HUDEP-2 (cell line): Measurements from ENCODE around the gene FREM1.

ENCODE experiments used
- DNase-seq, 76 experiments: peaks; one replicate each; lab custom pipeline; 2025; ENCODE audit not compliant: unreplicated experiment in 76 of 76; lab: John Stamatoyannopoulos, UW

The FREM1 gene

DNA sequence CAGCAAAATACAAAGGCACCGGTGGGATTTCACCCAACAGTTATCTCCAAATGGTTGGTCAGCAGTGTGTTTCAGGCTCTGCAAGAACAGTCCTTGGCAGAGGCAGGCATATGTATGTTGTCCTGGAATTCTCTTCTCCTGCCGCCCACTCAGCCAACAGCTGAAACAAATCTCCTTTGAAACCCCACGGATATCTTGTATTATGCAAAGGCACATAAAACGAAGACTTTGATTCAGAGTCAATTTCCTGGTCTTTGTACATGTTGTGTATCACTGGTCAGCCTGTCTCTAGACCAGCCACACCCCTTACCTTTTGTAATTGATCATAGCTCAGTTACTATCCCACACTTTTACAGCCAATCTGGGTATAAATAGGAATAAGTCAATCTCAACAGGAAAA lies 29.2 kb downstream of the FREM1 start:
- no peak for DNase-seq

DNA sequence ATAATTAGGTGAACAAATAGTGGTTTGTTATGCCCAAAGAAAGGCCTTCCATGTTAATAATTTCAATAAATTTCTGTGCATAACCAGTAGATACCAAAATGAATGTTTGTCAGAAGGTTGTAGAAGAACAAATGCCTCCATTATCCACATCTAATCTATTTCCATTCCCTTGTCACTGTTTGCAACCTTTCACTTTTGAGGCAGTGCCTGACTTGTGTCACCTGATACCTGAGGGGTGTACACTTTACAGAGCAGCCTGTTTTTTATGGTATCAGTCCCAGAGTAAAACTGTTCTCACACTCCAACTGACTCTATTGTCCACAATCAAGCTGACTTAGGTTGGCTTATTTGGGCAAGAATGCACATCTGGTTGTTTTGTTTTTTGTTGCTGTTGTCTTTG lies 40.1 kb downstream of the FREM1 start:
- no peak for DNase-seq

DNA sequence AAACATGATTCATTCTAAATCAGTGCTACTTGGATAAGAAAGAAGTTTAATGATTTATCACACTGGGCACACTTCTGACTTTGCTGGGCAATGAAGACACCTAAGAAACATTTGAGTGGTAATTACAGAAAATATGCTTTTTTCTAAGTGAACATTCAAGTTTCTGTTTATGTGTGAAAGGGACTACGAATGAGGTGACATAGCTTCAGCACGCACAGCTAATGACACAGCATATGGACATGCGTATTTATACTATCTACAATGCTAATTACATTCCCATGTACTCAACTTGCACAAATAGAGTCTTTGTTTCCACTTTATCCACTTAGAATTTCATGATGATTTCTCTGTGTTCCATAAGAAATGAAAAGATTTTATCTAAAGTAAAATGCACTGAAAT lies 40.6 kb downstream of the FREM1 start:
- no peak for DNase-seq

DNA sequence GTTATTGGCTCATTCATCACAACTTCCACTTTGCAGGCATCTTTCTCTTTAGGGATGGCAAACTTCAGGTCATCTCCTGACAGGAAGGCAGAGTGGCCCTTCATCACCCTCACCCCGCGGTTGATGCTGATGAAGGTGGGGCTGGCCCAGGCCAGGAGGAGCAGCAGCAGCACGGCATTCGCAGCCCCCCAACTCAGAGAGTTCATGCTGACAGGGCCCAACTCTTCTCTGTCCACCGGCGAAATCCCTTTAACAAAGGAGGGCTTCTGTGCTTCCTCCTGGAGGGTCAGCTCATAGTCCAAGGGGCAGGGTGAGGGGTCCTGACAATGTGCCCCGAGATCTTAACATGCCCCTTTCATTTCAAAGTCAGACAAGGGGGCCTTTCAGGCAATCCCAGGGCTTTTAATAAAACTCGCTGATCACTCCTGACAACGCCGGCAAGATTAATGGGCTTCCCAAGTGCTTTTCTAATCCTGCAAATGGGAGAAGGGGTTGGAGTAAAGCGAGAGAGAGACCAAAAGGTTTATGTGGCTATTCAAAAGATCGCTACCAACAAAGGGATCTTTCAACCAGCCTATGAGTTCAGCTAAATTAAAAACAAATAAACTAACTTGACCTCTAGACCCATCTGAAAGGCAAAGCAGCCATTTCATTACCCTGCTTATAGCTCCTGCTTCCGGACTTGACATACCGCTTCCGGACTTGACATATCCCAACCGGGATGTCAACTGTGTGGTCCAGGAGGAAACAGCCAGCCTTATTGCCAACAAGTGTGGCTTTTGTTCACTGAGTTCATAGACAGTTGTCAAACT lies 41.2 kb downstream of the FREM1 start:
- no peak for DNase-seq

DNA sequence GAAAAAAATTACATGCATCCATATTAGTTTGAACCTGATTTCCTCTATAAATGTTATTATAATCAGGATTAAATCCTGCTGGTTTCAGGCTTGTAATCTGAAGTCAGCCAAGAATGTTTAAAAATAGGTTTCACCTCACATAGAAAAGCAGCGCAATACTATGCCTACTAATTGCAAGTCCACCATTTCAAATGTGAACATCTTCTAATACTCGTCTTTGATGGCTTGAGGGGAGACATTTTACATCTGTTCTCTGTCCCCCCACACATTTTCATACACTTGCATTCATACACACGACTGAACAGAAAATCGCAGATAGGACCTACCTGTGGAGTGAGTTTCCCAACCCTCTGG lies 41.8 kb downstream of the FREM1 start:
- DNase-seq: no peak

DNA sequence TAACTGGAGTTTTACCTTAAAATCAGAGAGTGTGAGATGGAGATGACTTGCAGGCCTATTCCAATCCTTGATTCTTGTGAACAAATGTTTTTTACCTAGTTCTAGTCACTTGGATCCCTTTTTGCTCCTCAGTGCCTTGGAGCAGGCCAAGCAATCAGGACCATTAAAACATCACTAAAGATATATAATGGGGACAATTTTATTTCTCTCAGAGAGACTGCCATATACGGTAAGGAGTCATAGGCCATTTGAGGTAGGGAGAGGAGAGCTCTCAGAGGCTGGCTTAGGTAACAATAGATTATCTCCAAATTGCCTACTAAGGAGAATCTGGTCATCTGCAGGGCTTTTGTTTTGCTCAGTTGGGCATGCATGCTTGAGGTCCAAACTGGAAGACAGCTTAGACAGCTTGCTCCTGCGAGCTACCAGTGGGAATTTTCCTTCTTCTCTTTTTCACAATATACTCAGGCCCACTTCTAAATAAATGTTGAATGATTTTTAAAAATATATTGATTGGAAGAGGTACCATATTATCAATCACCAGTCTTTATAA lies 44.0 kb downstream of the FREM1 start:
- no peak for DNase-seq

DNA sequence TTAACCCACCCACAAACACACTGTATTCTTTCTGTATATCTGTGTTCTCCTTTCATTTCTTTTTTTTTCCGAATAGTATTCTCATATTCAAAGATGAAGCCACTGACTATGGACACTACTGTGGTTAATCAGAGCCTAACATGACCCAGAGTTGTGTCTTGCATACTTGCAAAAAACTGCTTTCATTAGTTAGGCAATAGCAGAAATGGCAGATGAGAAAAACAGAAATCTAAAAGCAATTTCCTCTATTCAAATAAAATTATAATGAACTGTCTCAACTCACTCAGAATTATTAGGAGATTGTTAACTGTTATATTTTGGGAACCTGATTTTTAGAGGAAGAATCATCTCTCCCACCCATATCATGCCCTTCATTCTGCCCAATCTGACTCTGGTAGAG lies 45.9 kb downstream of the FREM1 start:
- DNase-seq: no peak

DNA sequence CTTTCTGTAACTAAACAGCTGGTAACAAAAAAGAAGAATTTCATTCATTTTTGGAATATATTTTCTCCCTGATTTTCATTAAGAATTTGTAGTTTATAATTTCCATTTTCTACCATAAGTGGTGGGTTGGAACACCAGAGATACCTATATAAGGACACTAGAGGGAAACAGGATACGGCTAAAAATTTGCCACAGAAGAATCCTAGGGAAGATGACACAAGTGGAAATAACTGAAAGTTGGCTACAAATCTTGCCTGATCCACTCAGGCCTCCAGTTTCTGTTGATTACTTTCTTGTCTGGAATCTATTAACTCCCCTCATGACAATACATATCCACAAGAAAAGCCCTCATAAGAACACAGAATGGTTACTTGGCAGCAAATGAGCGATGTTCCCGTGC lies 46.8 kb downstream of the FREM1 start:
- no peak for DNase-seq

DNA sequence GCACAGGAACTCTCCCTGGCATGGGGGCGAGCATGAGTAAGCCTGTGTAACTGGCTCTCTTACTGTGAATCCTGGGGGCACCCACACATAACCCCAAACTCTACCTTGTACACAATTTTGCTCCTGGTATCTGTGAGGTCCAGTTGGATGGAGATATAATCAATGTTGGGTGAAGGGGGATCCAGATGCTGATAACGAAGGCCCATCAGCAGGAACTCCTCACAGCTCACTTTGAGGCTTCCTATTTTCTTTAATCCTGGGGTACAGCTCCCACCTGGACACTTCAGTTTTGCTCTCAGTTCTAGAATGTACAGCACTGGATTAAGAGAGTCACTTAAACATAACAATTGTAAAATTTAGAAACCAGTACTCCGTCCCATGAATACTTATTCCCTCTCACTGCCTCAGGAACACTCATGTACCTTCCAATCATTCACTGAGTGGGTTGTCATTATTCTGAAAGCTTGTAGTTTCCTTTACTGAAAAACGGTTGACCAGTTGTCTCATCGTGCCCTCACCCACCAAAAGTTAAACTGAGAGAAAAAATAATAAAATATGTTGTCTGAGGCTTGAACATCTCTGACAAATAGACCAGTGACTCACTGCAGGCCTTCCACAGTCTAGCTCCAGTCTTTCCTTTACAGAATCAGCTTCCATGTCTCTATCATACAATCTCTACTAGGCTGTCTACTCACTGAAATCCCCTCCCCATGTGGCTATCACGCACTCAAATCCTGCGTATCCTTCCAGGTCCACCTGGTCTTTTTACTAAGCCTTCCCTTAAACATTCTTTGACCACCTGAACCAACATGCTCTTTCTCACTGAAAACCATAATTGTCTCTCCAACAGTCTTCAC lies 52.6 kb downstream of the FREM1 start:
- DNase-seq: no peak

DNA sequence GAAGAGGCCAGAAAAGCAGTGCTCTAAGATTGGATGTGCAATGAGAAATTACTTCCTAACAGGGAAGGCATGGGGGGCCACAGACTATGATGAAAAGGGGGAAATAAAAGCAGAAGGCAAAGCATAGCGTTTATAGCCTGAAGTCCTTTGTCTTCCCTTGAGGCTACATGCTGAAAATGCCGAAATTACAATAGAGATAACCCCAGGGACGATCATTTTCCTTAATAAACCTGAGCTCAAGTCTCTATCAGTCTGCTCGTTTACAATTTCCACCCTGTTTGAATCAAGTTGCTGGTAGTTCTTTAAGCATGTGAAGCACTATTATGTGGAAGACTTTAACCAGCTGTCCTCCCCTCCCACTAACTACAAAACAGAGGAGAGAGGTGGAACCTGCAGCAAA lies 60.4 kb downstream of the FREM1 start:
- DNase-seq: no peak

DNA sequence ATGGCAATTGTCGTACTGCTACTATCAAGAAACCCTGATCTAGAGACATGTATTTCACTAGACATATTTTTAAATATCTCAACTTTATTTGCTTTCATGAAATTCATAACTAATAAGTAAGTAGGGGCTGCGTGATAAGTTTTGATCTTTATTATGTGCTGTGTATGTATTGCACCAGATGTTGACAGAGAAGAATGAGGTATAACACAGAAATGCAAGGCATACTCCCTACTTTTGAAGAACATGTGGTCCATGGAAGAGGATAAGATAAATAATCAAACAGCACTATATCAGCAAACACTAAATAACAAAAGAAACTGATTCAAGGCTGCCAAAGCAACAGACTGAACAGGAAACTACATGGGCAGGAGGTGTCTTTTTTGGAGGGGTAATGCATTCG lies 60.9 kb downstream of the FREM1 start:
- DNase-seq: no peak

DNA sequence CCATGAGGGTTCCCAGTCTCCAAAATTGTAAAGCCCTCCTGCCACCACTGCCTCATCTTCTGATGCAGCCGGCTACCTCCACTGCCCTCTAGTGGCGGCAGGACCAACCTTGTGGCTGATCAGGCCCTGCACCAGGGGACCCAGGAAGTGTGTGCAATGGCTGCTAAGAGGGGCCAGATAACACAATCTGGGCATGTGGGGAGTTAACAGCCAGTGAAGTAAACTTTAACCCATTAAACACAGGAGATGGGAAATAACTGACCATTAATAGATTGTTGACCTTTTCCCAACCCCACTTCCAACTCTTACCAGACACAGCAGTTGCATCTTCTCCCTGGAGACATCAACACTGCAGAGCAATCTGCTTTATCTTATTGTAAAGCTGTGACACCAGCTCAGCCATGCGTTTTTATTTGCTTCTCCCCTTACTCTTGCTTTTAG lies 63.3 kb downstream of the FREM1 start:
- peak in 63 of 76 experiments; percentile 2 to 77 (median 37) for DNase-seq

DNA sequence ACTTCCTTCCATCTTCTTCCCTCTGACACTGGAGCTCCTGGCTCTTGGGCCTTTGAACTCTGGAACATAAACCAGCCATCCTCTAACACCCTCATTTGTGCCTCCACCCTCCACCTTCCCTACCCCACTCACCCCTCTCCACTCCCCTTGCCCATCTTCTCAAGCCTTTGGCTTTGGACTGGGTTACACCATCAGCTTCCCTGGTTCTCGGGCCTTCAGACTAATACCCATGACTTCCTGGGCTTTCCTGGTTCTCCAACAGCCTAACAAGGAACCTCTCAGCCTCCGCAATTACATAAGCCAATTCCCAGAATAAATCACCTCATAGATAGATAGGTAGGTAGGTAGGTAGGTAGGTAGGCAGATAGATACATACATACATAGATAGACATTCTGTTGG lies 67.1 kb downstream of the FREM1 start:
- DNase-seq: no peak

DNA sequence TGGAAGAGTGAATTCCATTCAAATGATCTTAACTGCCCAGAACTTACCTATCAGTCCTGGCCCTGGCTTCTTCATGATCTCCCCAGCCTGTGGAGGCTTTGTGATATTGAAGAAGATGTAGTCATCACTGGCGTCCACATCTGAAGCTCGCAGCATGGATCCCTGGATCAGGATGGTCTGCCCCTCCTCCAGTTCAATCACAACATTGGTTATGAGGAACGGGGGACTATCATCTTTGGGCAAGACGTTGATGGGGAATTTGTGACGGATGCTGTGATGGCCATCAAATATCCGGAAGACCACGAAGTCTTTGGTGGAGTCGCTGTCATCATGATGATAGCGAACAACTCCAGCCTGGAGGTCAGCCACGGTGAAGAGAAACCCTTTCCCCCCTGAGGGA lies 68.0 kb downstream of the FREM1 start:
- no peak for DNase-seq

DNA sequence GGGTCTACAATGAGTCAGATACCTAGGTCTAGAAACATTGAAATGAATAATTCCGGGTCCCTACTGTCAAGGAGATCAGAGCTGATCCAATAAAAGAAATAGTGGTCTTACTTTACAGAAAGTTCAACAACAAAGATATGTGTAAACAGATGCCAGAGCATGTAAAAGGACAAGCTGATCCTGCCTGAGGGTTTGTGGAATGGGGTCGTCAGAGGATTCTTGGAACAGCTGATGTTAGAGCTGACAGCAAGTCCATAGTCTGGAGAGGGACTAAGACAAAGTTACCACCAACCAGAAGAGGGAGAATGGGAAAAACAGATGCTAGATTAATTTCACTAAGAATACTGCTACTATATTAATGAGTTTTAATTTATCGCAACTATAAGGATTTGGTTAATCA lies 71.5 kb downstream of the FREM1 start:
- no peak for DNase-seq

DNA sequence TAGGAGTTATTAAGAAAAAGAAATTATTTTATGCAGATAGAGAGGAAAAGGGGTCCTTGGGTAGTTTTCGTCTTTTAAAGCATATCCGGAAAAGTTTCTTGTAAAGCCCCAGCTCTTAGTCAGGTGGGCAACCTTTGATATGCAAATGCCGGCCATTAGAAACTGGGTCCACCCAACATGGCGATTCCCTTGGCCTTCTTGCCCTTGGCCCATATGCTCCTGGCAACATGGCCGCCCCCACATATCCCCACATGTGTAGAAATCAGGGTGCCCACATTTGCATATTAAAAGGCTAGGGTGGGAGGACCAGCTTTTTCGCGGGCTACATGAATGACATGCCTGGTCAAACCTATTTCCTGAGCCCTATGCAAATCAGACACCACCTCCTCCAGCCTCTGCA lies 73.3 kb downstream of the FREM1 start:
- DNase-seq: no peak

DNA sequence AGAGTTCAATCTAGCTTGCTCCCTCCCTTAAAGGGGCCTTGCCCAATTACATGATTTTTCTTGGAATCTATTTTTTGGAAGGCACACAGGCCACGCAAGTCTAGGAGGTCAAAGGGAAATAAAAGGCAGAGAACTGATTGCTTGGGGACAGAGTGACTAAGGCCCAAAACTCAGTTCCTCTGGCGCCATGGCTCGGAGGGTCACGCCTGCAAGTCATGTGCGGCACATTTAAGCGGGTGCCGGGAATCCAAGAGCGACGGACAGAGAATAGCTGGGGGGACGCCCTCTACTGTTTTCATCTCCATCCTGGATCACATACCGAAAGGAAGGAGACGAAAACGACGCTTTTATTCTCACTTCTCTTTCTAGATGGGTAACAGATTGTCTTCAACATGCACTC lies 78.6 kb downstream of the FREM1 start:
- no peak for DNase-seq

DNA sequence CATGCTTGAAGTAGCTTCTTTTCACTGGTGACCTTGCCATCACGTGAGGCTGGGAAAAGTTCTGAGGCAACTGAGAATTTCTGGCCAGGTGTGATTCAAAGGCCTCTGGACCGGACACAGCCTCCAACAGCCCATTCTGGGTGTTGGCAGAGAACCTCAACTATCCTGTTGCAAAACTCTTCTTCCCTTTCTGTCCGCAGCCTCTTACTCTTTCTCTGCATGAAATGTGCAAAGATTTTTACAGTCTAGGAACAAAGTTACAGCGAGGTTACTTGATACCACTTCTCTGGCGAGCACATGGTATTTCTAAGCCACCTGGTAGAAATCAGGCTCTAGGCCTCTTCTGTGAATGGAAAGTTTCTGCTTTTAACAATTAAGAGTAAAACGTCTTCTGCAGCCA lies 79.2 kb downstream of the FREM1 start:
- no peak for DNase-seq

DNA sequence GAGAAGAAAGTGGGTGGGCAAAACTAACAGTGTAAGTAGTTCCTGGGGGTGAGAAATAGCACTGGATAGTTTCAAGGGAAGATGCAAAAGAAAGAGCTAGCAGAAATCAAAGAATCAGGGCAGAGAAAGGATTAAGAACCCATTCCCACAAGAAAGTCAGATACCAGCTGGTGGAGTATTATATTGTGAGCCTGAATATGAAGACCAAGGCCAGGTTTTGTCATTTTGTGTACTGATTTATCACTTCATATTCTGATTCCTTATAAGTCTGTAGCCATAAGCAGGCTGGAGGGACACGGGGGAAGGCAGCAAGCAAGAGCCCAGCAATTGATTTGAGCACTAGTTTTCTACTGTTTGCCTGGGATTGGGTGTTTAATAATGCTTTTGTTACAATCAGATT lies 80.2 kb downstream of the FREM1 start:
- no peak for DNase-seq

DNA sequence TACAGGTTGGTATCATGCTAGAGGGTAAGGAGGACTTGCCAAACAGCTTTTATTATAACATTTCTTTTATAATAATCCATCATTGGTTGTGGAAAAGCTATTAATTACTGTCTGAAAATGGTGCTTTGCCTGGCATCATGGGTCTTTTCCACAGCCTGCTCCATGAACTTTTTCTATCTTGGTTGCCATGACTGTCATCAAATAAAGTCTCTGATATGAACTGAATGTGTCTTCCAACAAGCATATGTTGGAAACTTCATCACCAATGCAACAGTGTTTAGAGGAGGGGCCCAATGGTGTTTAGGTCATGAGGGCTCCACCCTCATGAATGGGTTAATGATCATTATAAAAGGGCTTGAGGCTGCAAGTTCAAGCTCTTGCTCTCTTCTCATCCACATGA lies 81.0 kb downstream of the FREM1 start:
- DNase-seq: no peak

DNA sequence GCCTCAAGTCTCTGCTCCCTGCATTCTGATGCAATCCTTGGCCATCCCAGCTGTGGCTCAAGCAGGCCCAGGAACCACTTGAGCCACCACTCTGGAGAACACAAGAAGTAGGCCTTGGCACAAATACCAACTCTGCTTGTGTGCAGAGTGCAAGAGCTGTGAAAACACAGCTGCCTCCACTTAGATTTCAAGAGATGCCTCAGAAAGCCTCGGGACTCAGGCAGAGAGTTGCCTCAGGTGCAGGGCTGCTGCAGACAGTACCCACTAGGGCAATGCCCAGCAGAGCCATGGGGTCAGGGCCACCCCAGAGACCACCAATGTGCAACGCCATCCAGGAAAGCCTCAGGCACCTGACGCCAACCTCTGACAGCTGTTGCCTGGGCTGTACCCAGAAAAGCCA lies 82.4 kb downstream of the FREM1 start:
- no peak for DNase-seq

DNA sequence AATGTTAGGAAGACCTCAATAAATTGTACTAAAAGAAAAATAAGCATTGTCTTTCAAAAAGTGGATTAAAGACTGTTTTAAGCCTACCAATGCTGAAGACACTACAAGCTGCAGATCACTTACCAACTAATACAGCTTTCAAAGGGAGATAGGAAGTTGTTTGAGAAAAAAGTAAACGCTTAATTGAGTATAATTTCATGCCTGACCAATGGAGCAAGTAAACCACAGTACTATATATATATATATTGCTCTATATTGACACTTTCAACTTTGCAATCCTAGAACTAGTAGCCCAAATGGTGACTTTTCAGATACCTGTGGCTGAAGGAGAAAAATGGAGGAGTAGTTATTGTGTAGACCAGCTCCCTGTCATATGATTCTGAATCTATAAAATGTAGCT lies 85.7 kb downstream of the FREM1 start:
- DNase-seq: no peak
